ENCODE data around the gene CLTB. TPM values are rescaled to one million over a fixed set of nuclear protein-coding genes. Genes with fewer than 3 reads are reported as not detected.
A peak's percentile ranks its signal among the peaks of the same experiment; 100 is the strongest.

CLTB gene
- total RNA-seq, 1 donor from 2014 or later: 117 TPM

- no peak for FAIRE-seq
- Histone ChIP-seq H3K27ac (ENCODE audit: low read depth, low read length) (no peak overlapping the region), H3K36me3 (ENCODE audit: insufficient read depth, low read length) (peaks cover 4% of the 10 kb centered on the region), H3K9ac (ENCODE audit: low read length) (no peak overlapping the region), H3K4me2 (ENCODE audit: low read length) (no peak overlapping the region), H3K4me3 (ENCODE audit: insufficient read depth, low read depth, low read length) (no peak overlapping the region), H3K79me2 (ENCODE audit: insufficient read depth, low read length) (peaks cover 94% of the 10 kb centered on the region), H3K4me1 (ENCODE audit: insufficient read depth, low read length) (no peaks in the 10 kb centered on the region), H4K20me1 (ENCODE audit: insufficient read depth, low read length) (peaks cover 92% of the 10 kb centered on the region), H3K27me3 (ENCODE audit: insufficient read depth, low read length) (no peaks in the 10 kb centered on the region), H3K9me3 (ENCODE audit: insufficient read depth, low read depth, low read length) (no peaks in the 10 kb centered on the region), H2AFZ (ENCODE audit: low read depth, low read length) (no peak overlapping the region)
- H3K4me3 Mint-ChIP-seq (ENCODE audit: unreplicated experiment): no peak overlapping the region
- peaks cover 10% of the 10 kb centered on the region for H3K4me1 Mint-ChIP-seq (ENCODE audit: low read depth, unreplicated experiment)
- peaks cover 9% of the 10 kb centered on the region for H3K36me3 Mint-ChIP-seq (ENCODE audit: low read depth, unreplicated experiment)
- no peak overlapping the region for H3K27ac Mint-ChIP-seq (ENCODE audit: unreplicated experiment)
- no peak for TF ChIP-seq EZH2 (IDR thresholded peaks at IDR 0.05; ENCODE audit: insufficient read depth, low read length)
- TF ChIP-seq, protein P1, sequence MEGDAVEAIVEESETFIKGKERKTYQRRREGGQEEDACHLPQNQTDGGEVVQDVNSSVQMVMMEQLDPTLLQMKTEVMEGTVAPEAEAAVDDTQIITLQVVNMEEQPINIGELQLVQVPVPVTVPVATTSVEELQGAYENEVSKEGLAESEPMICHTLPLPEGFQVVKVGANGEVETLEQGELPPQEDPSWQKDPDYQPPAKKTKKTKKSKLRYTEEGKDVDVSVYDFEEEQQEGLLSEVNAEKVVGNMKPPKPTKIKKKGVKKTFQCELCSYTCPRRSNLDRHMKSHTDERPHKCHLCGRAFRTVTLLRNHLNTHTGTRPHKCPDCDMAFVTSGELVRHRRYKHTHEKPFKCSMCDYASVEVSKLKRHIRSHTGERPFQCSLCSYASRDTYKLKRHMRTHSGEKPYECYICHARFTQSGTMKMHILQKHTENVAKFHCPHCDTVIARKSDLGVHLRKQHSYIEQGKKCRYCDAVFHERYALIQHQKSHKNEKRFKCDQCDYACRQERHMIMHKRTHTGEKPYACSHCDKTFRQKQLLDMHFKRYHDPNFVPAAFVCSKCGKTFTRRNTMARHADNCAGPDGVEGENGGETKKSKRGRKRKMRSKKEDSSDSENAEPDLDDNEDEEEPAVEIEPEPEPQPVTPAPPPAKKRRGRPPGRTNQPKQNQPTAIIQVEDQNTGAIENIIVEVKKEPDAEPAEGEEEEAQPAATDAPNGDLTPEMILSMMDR (IDR thresholded peaks at IDR 0.05; ENCODE audit: insufficient read depth, low read depth, low read length): no peak
- H3K9me3 Mint-ChIP-seq (ENCODE audit: unreplicated experiment): no peaks in the 10 kb centered on the region
- no peaks in the 10 kb centered on the region for H3K27me3 Mint-ChIP-seq (ENCODE audit: low read depth, unreplicated experiment)
- no peak for DNase-seq (ENCODE audit: low read depth)
These were observed 45.0 kb upstream of the CLTB start for GRCh38 chr5:176461349-176461748.

GRCh38 chr5:176458904-176459561 is 42.7 kb upstream of the CLTB start:
- Histone ChIP-seq H3K27ac (ENCODE audit: low read depth, low read length) (no peak overlapping the region), H3K27me3 (ENCODE audit: insufficient read depth, low read length) (no peaks in the 10 kb centered on the region), H3K4me2 (ENCODE audit: low read length) (no peak overlapping the region), H3K4me1 (ENCODE audit: insufficient read depth, low read length) (no peaks in the 10 kb centered on the region), H3K36me3 (ENCODE audit: insufficient read depth, low read length) (peaks cover 4% of the 10 kb centered on the region), H3K4me3 (ENCODE audit: insufficient read depth, low read depth, low read length) (no peak overlapping the region), H3K9me3 (ENCODE audit: insufficient read depth, low read depth, low read length) (no peaks in the 10 kb centered on the region), H4K20me1 (ENCODE audit: insufficient read depth, low read length) (peaks cover 81% of the 10 kb centered on the region), H2AFZ (ENCODE audit: low read depth, low read length) (no peak overlapping the region), H3K79me2 (ENCODE audit: insufficient read depth, low read length) (peaks cover 92% of the 10 kb centered on the region), H3K9ac (ENCODE audit: low read length) (no peak overlapping the region)
- Mint-ChIP-seq H3K4me1 (ENCODE audit: low read depth, unreplicated experiment) (peaks cover 4% of the 10 kb centered on the region), H3K27me3 (ENCODE audit: low read depth, unreplicated experiment) (no peaks in the 10 kb centered on the region), H3K4me3 (ENCODE audit: unreplicated experiment) (no peak overlapping the region), H3K36me3 (ENCODE audit: low read depth, unreplicated experiment) (peaks cover 7% of the 10 kb centered on the region), H3K9me3 (ENCODE audit: unreplicated experiment) (no peaks in the 10 kb centered on the region), H3K27ac (ENCODE audit: unreplicated experiment) (no peak overlapping the region)
- FAIRE-seq (no peak), DNase-seq (ENCODE audit: low read depth) (peak; percentile 22)
- TF ChIP-seq EZH2 (IDR thresholded peaks at IDR 0.05; ENCODE audit: insufficient read depth, low read length): no peak

DNA sequence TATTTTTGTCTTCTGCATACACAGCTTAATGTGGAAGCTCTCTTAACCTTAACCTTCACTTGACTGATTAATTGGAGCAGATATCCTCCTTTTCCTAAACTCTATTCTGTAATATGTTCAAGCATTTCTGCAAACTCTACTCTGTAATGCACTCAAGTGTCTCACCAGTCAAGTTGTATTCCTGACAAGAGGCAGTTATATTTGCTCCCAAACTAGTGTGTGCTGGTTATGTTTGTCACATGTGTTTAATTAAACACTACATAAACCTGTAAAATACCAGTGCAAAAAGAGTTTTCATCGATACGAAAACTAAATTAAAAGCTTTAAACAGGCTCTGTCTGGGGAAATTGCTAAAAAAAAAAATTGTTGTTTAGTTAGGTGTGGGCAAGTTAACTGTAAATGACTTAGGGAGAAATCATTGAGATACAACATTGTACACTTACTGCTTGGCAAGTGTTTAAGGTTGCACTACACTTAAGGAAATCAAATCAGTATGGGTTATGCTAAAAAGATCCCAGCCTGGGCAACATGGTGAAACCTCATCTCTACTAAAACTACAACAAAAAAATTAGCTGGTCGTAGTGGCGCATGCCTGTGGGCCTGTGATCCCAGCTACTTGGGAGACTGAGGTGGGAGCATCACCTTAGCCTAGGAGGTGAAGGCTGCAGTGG is 38.5 kb upstream of the CLTB start:
- H3K36me3 ChIP-seq (ENCODE audit: insufficient read depth, low read length): peaks cover 7% of the 10 kb centered on the region
- no peaks in the 10 kb centered on the region for H3K27me3 ChIP-seq (ENCODE audit: insufficient read depth, low read length)
- Mint-ChIP-seq H3K4me1 (ENCODE audit: low read depth, unreplicated experiment) (peaks cover 4% of the 10 kb centered on the region), H3K27ac (ENCODE audit: unreplicated experiment) (no peak overlapping the region), H3K4me3 (ENCODE audit: unreplicated experiment) (no peak overlapping the region), H3K36me3 (ENCODE audit: low read depth, unreplicated experiment) (peaks cover 7% of the 10 kb centered on the region), H3K27me3 (ENCODE audit: low read depth, unreplicated experiment) (no peaks in the 10 kb centered on the region), H3K9me3 (ENCODE audit: unreplicated experiment) (no peaks in the 10 kb centered on the region)
- no peak overlapping the region for H3K9ac ChIP-seq (ENCODE audit: low read length)
- no peak overlapping the region for H3K27ac ChIP-seq (ENCODE audit: low read depth, low read length)
- peaks cover 85% of the 10 kb centered on the region for H3K79me2 ChIP-seq (ENCODE audit: insufficient read depth, low read length)
- H2AFZ ChIP-seq (ENCODE audit: low read depth, low read length): no peak overlapping the region
- H4K20me1 ChIP-seq (ENCODE audit: insufficient read depth, low read length): peaks cover 68% of the 10 kb centered on the region
- H3K4me1 ChIP-seq (ENCODE audit: insufficient read depth, low read length): peaks cover 1% of the 10 kb centered on the region
- no peaks in the 10 kb centered on the region for H3K9me3 ChIP-seq (ENCODE audit: insufficient read depth, low read depth, low read length)
- no peak for FAIRE-seq
- H3K4me3 ChIP-seq (ENCODE audit: insufficient read depth, low read depth, low read length): no peak overlapping the region
- no peak overlapping the region for H3K4me2 ChIP-seq (ENCODE audit: low read length)
- TF ChIP-seq EZH2 (IDR thresholded peaks at IDR 0.05; ENCODE audit: insufficient read depth, low read length): no peak
- TF ChIP-seq, protein P1 (IDR thresholded peaks at IDR 0.05; ENCODE audit: insufficient read depth, low read depth, low read length): no peak
- DNase-seq (ENCODE audit: low read depth): no peak
